GM23338 (cell line): ENCODE data around the gene PDE1A.

Experiments used
- JUNB ChIP-seq: IDR thresholded peaks from one replicate; pipeline ENCODE4 v1.6.1; 2016; ENCODE audit warnings: antibody characterized with exemption; ENCODE audit not compliant: unreplicated experiment
- POLR2AphosphoS5 ChIP-seq: IDR thresholded peaks from 2 replicates; pipeline ENCODE4 v1.6.1; 2016; ENCODE audit warnings: antibody characterized with exemption, low read depth
- TF ChIP-seq, protein P1 (sequence below), 2 experiments: fragments of 200-600 bp in 1 of 2; sonication (generic) in 1 of 2; conservative IDR thresholded peaks; 2 replicates each; pipeline versions ENCODE4 v1.5.1 to v1.6.1; 2016 to 2017; ENCODE audit warnings: antibody characterized with exemption in 2 of 2, low read depth in 2 of 2, mild to moderate bottlenecking in 2 of 2, moderate library complexity in 1 of 2
- TF ChIP-seq, protein P2 (sequence below): IDR thresholded peaks from one replicate; pipeline ENCODE4 v1.6.1; 2018; ENCODE audit warnings: antibody characterized with exemption; ENCODE audit not compliant: unreplicated experiment

DNA sequence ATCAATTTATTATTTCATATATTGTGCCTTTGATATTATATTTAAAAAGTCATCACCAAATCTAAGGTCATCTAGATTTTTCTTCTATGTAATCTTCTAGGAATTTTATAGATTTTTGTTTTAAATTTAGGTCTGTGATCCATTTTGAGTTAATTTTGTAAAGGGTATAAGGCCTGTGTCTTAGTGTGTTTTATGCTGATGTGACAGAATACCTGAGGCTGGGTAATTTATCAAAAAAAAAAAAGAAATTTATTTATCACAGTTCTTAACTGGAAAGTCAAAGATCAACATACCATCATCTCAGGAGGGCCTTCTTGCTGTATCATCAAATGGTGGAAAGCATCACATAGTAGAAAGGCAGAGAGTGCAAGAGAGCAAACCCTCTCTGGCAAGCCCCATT is 216.2 kb downstream of the PDE1A start:
- TF ChIP-seq, protein P1, sequence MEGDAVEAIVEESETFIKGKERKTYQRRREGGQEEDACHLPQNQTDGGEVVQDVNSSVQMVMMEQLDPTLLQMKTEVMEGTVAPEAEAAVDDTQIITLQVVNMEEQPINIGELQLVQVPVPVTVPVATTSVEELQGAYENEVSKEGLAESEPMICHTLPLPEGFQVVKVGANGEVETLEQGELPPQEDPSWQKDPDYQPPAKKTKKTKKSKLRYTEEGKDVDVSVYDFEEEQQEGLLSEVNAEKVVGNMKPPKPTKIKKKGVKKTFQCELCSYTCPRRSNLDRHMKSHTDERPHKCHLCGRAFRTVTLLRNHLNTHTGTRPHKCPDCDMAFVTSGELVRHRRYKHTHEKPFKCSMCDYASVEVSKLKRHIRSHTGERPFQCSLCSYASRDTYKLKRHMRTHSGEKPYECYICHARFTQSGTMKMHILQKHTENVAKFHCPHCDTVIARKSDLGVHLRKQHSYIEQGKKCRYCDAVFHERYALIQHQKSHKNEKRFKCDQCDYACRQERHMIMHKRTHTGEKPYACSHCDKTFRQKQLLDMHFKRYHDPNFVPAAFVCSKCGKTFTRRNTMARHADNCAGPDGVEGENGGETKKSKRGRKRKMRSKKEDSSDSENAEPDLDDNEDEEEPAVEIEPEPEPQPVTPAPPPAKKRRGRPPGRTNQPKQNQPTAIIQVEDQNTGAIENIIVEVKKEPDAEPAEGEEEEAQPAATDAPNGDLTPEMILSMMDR (conservative IDR thresholded peaks at IDR 0.05; ENCODE audit: low read depth in 2 of 2) = no peak
- TF ChIP-seq JUNB = no peak
- TF ChIP-seq, protein P2, sequence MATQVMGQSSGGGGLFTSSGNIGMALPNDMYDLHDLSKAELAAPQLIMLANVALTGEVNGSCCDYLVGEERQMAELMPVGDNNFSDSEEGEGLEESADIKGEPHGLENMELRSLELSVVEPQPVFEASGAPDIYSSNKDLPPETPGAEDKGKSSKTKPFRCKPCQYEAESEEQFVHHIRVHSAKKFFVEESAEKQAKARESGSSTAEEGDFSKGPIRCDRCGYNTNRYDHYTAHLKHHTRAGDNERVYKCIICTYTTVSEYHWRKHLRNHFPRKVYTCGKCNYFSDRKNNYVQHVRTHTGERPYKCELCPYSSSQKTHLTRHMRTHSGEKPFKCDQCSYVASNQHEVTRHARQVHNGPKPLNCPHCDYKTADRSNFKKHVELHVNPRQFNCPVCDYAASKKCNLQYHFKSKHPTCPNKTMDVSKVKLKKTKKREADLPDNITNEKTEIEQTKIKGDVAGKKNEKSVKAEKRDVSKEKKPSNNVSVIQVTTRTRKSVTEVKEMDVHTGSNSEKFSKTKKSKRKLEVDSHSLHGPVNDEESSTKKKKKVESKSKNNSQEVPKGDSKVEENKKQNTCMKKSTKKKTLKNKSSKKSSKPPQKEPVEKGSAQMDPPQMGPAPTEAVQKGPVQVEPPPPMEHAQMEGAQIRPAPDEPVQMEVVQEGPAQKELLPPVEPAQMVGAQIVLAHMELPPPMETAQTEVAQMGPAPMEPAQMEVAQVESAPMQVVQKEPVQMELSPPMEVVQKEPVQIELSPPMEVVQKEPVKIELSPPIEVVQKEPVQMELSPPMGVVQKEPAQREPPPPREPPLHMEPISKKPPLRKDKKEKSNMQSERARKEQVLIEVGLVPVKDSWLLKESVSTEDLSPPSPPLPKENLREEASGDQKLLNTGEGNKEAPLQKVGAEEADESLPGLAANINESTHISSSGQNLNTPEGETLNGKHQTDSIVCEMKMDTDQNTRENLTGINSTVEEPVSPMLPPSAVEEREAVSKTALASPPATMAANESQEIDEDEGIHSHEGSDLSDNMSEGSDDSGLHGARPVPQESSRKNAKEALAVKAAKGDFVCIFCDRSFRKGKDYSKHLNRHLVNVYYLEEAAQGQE = no peak
- no peak for TF ChIP-seq POLR2AphosphoS5
